Measurements from ENCODE around the gene SLC9A2. TPM values are rescaled to one million over a fixed set of nuclear protein-coding genes. Genes with fewer than 3 reads are reported as not detected.

The SLC9A2 gene
- total and polyA plus RNA-seq, 10 donors = 0.02 to 0.20 TPM; not detected in 8

GRCh38 chr2:102618452-102619413, 620 bp upstream of the SLC9A2 start:
- peaks cover 4 to 88% (median 46%) of the 10 kb centered on the region in 7 donors for H3K27me3 ChIP-seq (replicated peaks in 1 of 7)
- peaks cover 9 to 23% (median 17%) of the 10 kb centered on the region in 6 donors for H3K4me1 ChIP-seq
- peak; percentile 75 for DNase-seq
- H3K4me3 ChIP-seq = peak overlapping the region in 7 of 8 donors; percentile 12 to 68 (median 45)
- intact Hi-C loops (cut with DNase I; ENCODE audit: low total_unique reads) = loop anchor here (5.0 kb wide), 1 partner anchor 146 kb away; the partner anchor contains the start of gene SLC9A4
- H3K36me3 ChIP-seq = no peaks in the 10 kb centered on the region
- TF ChIP-seq POLR2AphosphoS5 (IDR thresholded peaks at IDR 0.05) (no peak), CTCF (IDR thresholded peaks at IDR 0.05 in 8 of 11, conservative IDR thresholded peaks at IDR 0.05 in 3 of 11) (no peak), POLR2A (IDR thresholded peaks at IDR 0.05) (no peak)
- 3 to 9% (median 6%) methylated on average over 29 to 59 of the region's 59 CpGs for WGBS, 5 donors
- no peaks in the 10 kb centered on the region for H3K9me3 ChIP-seq
- no peak overlapping the region for H3K27ac ChIP-seq

GRCh38 chr2:102620332-102620731, 979 bp downstream of the SLC9A2 start:
- H3K4me3 ChIP-seq = peak overlapping the region in 1 of 8 donors; percentile 68
- DNase-seq = no peak
- TF ChIP-seq CTCF (IDR thresholded peaks at IDR 0.05 in 8 of 11, conservative IDR thresholded peaks at IDR 0.05 in 3 of 11) (no peak), POLR2AphosphoS5 (IDR thresholded peaks at IDR 0.05) (no peak), POLR2A (IDR thresholded peaks at IDR 0.05) (no peak)
- WGBS, 5 donors = 42 to 56% (median 53%) methylated on average over 11 of the region's 11 CpGs
- H3K27ac ChIP-seq = no peak overlapping the region
- no peaks in the 10 kb centered on the region for H3K36me3 ChIP-seq
- H3K9me3 ChIP-seq = no peaks in the 10 kb centered on the region
- intact Hi-C loops (cut with DNase I; ENCODE audit: low total_unique reads) = no loop called here
- peaks cover 9 to 23% (median 17%) of the 10 kb centered on the region in 6 donors for H3K4me1 ChIP-seq
- peaks cover 4 to 85% (median 46%) of the 10 kb centered on the region in 7 donors for H3K27me3 ChIP-seq (replicated peaks in 1 of 7)

GRCh38 chr2:102621630-102622029, 2.3 kb downstream of the SLC9A2 start:
- TF ChIP-seq CTCF (IDR thresholded peaks at IDR 0.05 in 8 of 11, conservative IDR thresholded peaks at IDR 0.05 in 3 of 11) (no peak), POLR2AphosphoS5 (IDR thresholded peaks at IDR 0.05) (no peak), POLR2A (IDR thresholded peaks at IDR 0.05) (no peak)
- 52 to 70% (median 67%) methylated on average over 4 of the region's 4 CpGs for WGBS, 5 donors
- H3K4me1 ChIP-seq = peaks cover 9 to 23% (median 17%) of the 10 kb centered on the region in 6 donors
- H3K36me3 ChIP-seq = no peaks in the 10 kb centered on the region
- DNase-seq = no peak
- no peak overlapping the region for H3K4me3 ChIP-seq
- H3K27me3 ChIP-seq (replicated peaks in 1 of 7) = peaks cover 4 to 72% (median 38%) of the 10 kb centered on the region in 7 donors
- H3K9me3 ChIP-seq = peaks cover 0 to 5% (median 2%) of the 10 kb centered on the region in 8 donors
- intact Hi-C loops (cut with DNase I; ENCODE audit: low total_unique reads) = no loop called here
- no peak overlapping the region for H3K27ac ChIP-seq

- H3K27ac ChIP-seq = no peak overlapping the region
- WGBS, 5 donors = 76 to 91% (median 84%) methylated on average over 3 of the region's 3 CpGs
- no peaks in the 10 kb centered on the region for H3K36me3 ChIP-seq
- peaks cover 9 to 23% (median 17%) of the 10 kb centered on the region in 6 donors for H3K4me1 ChIP-seq
- no peak for TF ChIP-seq POLR2AphosphoS5 (IDR thresholded peaks at IDR 0.05)
- TF ChIP-seq CTCF (IDR thresholded peaks at IDR 0.05 in 8 of 11, conservative IDR thresholded peaks at IDR 0.05 in 3 of 11) = no peak
- TF ChIP-seq POLR2A (IDR thresholded peaks at IDR 0.05) = no peak
- no peak overlapping the region for H3K4me3 ChIP-seq
- peaks cover 4 to 62% (median 37%) of the 10 kb centered on the region in 7 donors for H3K27me3 ChIP-seq (replicated peaks in 1 of 7)
- intact Hi-C loops (cut with DNase I; ENCODE audit: low total_unique reads) = no loop called here
- peaks cover 0 to 5% (median 2%) of the 10 kb centered on the region in 8 donors for H3K9me3 ChIP-seq
- no peak for DNase-seq
These were observed 3.3 kb downstream of the SLC9A2 start for GRCh38 chr2:102622646-102623045.
